KOPT-K1 (cell line): Measurements from ENCODE around the gene CHKB.

ENCODE experiments used
- H3K27ac ChIP-seq: fragments of 200-600 bp; sonication (generic); 2 replicates; pipeline ENCODE4 v1.5.1; 2016; ENCODE audit warnings: antibody characterized with exemption, mild to moderate bottlenecking, low read depth, low read length; ENCODE audit not compliant: poor library complexity, severe bottlenecking
- H3K36me3 ChIP-seq: fragments of 200-600 bp; sonication (generic); 2 replicates; pipeline ENCODE4 v1.5.1; 2017; ENCODE audit warnings: antibody characterized with exemption, mild to moderate bottlenecking, low read length, moderate library complexity; ENCODE audit not compliant: insufficient read depth
- H3K9me3 ChIP-seq: fragments of 200-600 bp; sonication (generic); 2 replicates; pipeline ENCODE4 v1.5.1; 2017; ENCODE audit warnings: antibody characterized with exemption, low read length, mild to moderate bottlenecking; ENCODE audit not compliant: insufficient read depth, poor library complexity, severe bottlenecking

The CHKB gene

GRCh38 chr22:50574383-50574755 lies 8.3 kb downstream of the CHKB start:
- Histone ChIP-seq H3K9me3 (no peaks in the 10 kb centered on the region), H3K27ac (no peak overlapping the region), H3K36me3 (peaks cover 96% of the 10 kb centered on the region)

GRCh38 chr22:50573491-50574382 lies 8.9 kb downstream of the CHKB start:
- Histone ChIP-seq H3K36me3 (peaks cover 96% of the 10 kb centered on the region), H3K27ac (no peak overlapping the region)

GRCh38 chr22:50572965-50573364 lies 9.7 kb downstream of the CHKB start:
- H3K36me3 ChIP-seq: peaks cover 96% of the 10 kb centered on the region
- no peak overlapping the region for H3K27ac ChIP-seq
- no peaks in the 10 kb centered on the region for H3K9me3 ChIP-seq

More at GRCh38 chr22:50573491-50574382, 8.9 kb downstream of the CHKB start:
- no peaks in the 10 kb centered on the region for H3K9me3 ChIP-seq

- Histone ChIP-seq H3K9me3 (no peaks in the 10 kb centered on the region), H3K27ac (no peak overlapping the region), H3K36me3 (peaks cover 90% of the 10 kb centered on the region)
Measured at GRCh38 chr22:50571264-50572175, 11.1 kb downstream of the CHKB start.

- Histone ChIP-seq H3K36me3 (peaks cover 83% of the 10 kb centered on the region), H3K27ac (no peak overlapping the region), H3K9me3 (no peaks in the 10 kb centered on the region)
Measured at GRCh38 chr22:50570861-50571260, 11.8 kb downstream of the CHKB start.

- no peak overlapping the region for H3K27ac ChIP-seq
- H3K36me3 ChIP-seq: peaks cover 75% of the 10 kb centered on the region
- no peaks in the 10 kb centered on the region for H3K9me3 ChIP-seq
Measured at GRCh38 chr22:50569896-50570535, 12.6 kb downstream of the CHKB start.

- H3K27ac ChIP-seq: no peak overlapping the region
- peaks cover 67% of the 10 kb centered on the region for H3K36me3 ChIP-seq
- no peaks in the 10 kb centered on the region for H3K9me3 ChIP-seq
Measured at GRCh38 chr22:50569041-50569459, 13.6 kb downstream of the CHKB start.

- Histone ChIP-seq H3K36me3 (peaks cover 62% of the 10 kb centered on the region), H3K9me3 (no peaks in the 10 kb centered on the region), H3K27ac (no peak overlapping the region)
Measured at GRCh38 chr22:50568626-50569025, 14.0 kb downstream of the CHKB start.

GRCh38 chr22:50567721-50568252 lies 14.9 kb downstream of the CHKB start:
- no peaks in the 10 kb centered on the region for H3K9me3 ChIP-seq
- H3K27ac ChIP-seq: no peak overlapping the region
- H3K36me3 ChIP-seq: peaks cover 54% of the 10 kb centered on the region

GRCh38 chr22:50564289-50564688 lies 18.4 kb downstream of the CHKB start:
- no peak overlapping the region for H3K27ac ChIP-seq
- H3K36me3 ChIP-seq: peaks cover 19% of the 10 kb centered on the region
- H3K9me3 ChIP-seq: no peaks in the 10 kb centered on the region

- no peak overlapping the region for H3K27ac ChIP-seq
Measured at GRCh38 chr22:50563413-50564160, 19.1 kb downstream of the CHKB start.

GRCh38 chr22:50562523-50563412 lies 19.9 kb downstream of the CHKB start, which contains the start of gene SYCE3:
Gene SYCE3, minus strand, starts transcription at chr22:50562919. Its CDS starts 6,514 bp downstream, at chr22:50556405.
- Histone ChIP-seq H3K36me3 (peaks cover 4% of the 10 kb centered on the region; the same call in 1 of the 2 replicates), H3K27ac (no peak within 1 kb of the TSS), H3K9me3 (no peaks in the 10 kb centered on the region)

More at GRCh38 chr22:50563413-50564160, 19.1 kb downstream of the CHKB start:
- no peaks in the 10 kb centered on the region for H3K9me3 ChIP-seq
- H3K36me3 ChIP-seq: peaks cover 12% of the 10 kb centered on the region
